Astrocyte (in vitro differentiated cells and primary cell): ENCODE data around the gene LRP4.

Experiments used
- CTCF ChIP-seq: IDR thresholded peaks from 2 replicates; pipeline ENCODE4 v1.5.1; 2011; ENCODE audit warnings: low read depth, mild to moderate bottlenecking, inconsistent platforms, low read length, moderate library complexity; ENCODE audit not compliant: insufficient read depth
- EZH2 ChIP-seq: IDR thresholded peaks from 2 replicates; pipeline ENCODE4 v1.6.1; 2012; ENCODE audit warnings: mild to moderate bottlenecking, low read length, inconsistent platforms; ENCODE audit not compliant: insufficient read depth

- no peak for TF ChIP-seq CTCF
- no peak for TF ChIP-seq EZH2
These were observed 23.4 kb downstream of the LRP4 start for GRCh38 chr11:46894961-46895360.
